Measurements from ENCODE around the gene CERS6. TPM values are rescaled to one million over a fixed set of nuclear protein-coding genes. Genes with fewer than 3 reads are reported as not detected.

CERS6 gene
- polyA plus RNA-seq, 1 donor from 2014 or later = 59.3 TPM

DNA sequence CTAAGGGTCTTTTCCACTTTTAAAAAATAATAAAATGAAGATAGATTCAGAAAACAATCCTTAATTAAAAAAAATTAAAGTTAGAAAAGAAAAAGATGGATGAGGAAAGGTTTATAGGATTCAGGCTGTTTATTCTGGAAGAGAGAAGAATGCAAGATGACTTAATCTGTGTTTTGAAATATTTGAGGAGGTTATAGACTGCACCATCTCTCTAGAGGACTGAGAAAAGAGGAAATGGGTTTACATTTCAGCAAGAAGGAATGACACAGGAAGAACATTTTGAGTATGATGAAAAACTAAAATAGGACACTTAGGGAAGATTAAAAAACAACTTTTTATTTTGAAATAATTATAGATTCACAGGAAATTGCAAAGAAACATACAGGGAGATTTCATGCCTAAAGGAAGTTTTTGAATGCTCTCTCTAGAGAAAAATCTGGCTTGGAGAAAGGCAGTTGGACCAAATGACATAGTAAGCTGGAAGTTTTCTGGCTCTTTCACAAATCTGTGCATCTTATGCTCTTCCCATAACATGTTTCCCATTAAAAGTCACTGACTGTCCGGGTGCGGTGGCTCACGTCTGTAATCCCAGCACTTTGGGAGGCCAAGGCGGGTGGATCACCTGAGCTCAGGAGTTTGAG, 75.0 kb downstream of the CERS6 start:
- H2AFZ ChIP-seq (ENCODE audit: low read depth, low read length) = no peak overlapping the region
- H3K9ac ChIP-seq (ENCODE audit: low read length) = no peak overlapping the region
- no peaks in the 10 kb centered on the region for H3K27me3 ChIP-seq (ENCODE audit: insufficient read depth, low read depth, low read length)
- no peak overlapping the region for H3K4me3 ChIP-seq (ENCODE audit: low read length)
- peaks cover 47% of the 10 kb centered on the region for H3K79me2 ChIP-seq (replicated peaks; ENCODE audit: insufficient read depth, low read length)
- H3K27ac ChIP-seq (ENCODE audit: low read length) = no peak overlapping the region
- H4K20me1 ChIP-seq (ENCODE audit: insufficient read depth) = no peaks in the 10 kb centered on the region
- H3K9me3 ChIP-seq (ENCODE audit: low read length) = no peaks in the 10 kb centered on the region
- no peaks in the 10 kb centered on the region for H3F3A ChIP-seq (ENCODE audit: insufficient read depth, low read length, poor library complexity, severe bottlenecking)
- TF ChIP-seq, protein P1, sequence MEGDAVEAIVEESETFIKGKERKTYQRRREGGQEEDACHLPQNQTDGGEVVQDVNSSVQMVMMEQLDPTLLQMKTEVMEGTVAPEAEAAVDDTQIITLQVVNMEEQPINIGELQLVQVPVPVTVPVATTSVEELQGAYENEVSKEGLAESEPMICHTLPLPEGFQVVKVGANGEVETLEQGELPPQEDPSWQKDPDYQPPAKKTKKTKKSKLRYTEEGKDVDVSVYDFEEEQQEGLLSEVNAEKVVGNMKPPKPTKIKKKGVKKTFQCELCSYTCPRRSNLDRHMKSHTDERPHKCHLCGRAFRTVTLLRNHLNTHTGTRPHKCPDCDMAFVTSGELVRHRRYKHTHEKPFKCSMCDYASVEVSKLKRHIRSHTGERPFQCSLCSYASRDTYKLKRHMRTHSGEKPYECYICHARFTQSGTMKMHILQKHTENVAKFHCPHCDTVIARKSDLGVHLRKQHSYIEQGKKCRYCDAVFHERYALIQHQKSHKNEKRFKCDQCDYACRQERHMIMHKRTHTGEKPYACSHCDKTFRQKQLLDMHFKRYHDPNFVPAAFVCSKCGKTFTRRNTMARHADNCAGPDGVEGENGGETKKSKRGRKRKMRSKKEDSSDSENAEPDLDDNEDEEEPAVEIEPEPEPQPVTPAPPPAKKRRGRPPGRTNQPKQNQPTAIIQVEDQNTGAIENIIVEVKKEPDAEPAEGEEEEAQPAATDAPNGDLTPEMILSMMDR (IDR thresholded peaks at IDR 0.05; ENCODE audit: poor library complexity, severe bottlenecking) = no peak
- TF ChIP-seq TAF1 (IDR thresholded peaks at IDR 0.05; ENCODE audit: low read depth) (no peak), POLR2AphosphoS5 (IDR thresholded peaks at IDR 0.05) (no peak), REST (IDR thresholded peaks at IDR 0.05; ENCODE audit: borderline replicate concordance) (no peak), RAD21 (conservative IDR thresholded peaks at IDR 0.05) (no peak), SMC3 (conservative IDR thresholded peaks at IDR 0.05; ENCODE audit: poor library complexity) (no peak), MXI1 (conservative IDR thresholded peaks at IDR 0.05; ENCODE audit: poor library complexity, severe bottlenecking) (no peak), EZH2 (IDR thresholded peaks at IDR 0.05; ENCODE audit: borderline replicate concordance, insufficient read depth, low read length, poor library complexity, severe bottlenecking) (no peak), EP300 (conservative IDR thresholded peaks at IDR 0.05; ENCODE audit: poor library complexity, severe bottlenecking) (no peak)
- H3K36me3 ChIP-seq (ENCODE audit: insufficient read depth, low read length) = no peaks in the 10 kb centered on the region
- no peaks in the 10 kb centered on the region for H3K9me2 ChIP-seq (ENCODE audit: insufficient read depth, low read length)
- no peak overlapping the region for H3K4me2 ChIP-seq (ENCODE audit: low read length)

DNA sequence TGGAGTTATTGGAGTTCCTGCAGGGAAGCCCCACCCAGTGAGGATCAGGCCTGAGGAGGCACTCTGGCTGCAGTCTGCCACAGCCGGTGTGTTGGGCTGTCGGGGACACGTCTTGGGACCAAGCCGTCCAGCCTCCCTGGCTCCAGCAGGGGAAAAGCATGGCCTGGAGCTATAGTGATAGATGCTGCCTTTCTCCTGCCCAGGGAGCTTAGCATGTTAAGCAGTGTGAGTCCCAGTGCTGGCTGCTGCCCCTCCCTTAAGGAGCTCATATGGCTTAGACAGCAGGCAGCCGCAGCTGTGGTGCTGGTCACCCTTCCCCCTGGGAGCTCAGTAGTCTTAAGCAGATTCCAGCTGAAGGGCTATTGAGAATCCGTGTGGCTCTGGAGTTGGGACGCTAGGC, 78.9 kb downstream of the CERS6 start:
- H3K4me3 ChIP-seq (ENCODE audit: low read length) = no peak overlapping the region
- H3K4me2 ChIP-seq (ENCODE audit: low read length) = no peak overlapping the region
- no peaks in the 10 kb centered on the region for H4K20me1 ChIP-seq (ENCODE audit: insufficient read depth)
- no peaks in the 10 kb centered on the region for H3K36me3 ChIP-seq (ENCODE audit: insufficient read depth, low read length)
- H3F3A ChIP-seq (ENCODE audit: insufficient read depth, low read length, poor library complexity, severe bottlenecking) = no peaks in the 10 kb centered on the region
- no peak overlapping the region for H3K27ac ChIP-seq (ENCODE audit: low read length)
- H3K9ac ChIP-seq (ENCODE audit: low read length) = no peak overlapping the region
- H3K9me3 ChIP-seq (ENCODE audit: low read length) = peaks cover 3% of the 10 kb centered on the region
- H2AFZ ChIP-seq (ENCODE audit: low read depth, low read length) = no peak overlapping the region
- H3K9me2 ChIP-seq (ENCODE audit: insufficient read depth, low read length) = no peaks in the 10 kb centered on the region
- TF ChIP-seq SMC3 (conservative IDR thresholded peaks at IDR 0.05; ENCODE audit: poor library complexity) = no peak
- no peak for TF ChIP-seq EP300 (conservative IDR thresholded peaks at IDR 0.05; ENCODE audit: poor library complexity, severe bottlenecking)
- no peak for TF ChIP-seq TAF1 (IDR thresholded peaks at IDR 0.05; ENCODE audit: low read depth)
- TF ChIP-seq, protein P1 (IDR thresholded peaks at IDR 0.05; ENCODE audit: poor library complexity, severe bottlenecking) = no peak
- TF ChIP-seq REST (IDR thresholded peaks at IDR 0.05; ENCODE audit: borderline replicate concordance) = no peak
- TF ChIP-seq RAD21 (conservative IDR thresholded peaks at IDR 0.05) = no peak
- TF ChIP-seq POLR2AphosphoS5 (IDR thresholded peaks at IDR 0.05) = no peak
- TF ChIP-seq MXI1 (conservative IDR thresholded peaks at IDR 0.05; ENCODE audit: poor library complexity, severe bottlenecking) = no peak
- no peak for TF ChIP-seq EZH2 (IDR thresholded peaks at IDR 0.05; ENCODE audit: borderline replicate concordance, insufficient read depth, low read length, poor library complexity, severe bottlenecking)
- peaks cover 41% of the 10 kb centered on the region for H3K79me2 ChIP-seq (replicated peaks; ENCODE audit: insufficient read depth, low read length)
- no peaks in the 10 kb centered on the region for H3K27me3 ChIP-seq (ENCODE audit: insufficient read depth, low read depth, low read length)
